Measurements from ENCODE around the gene MRPL21. TPM values are rescaled to one million over a fixed set of nuclear protein-coding genes. Genes with fewer than 3 reads are reported as not detected.
A peak's percentile ranks its signal among the peaks of the same experiment; 100 is the strongest.

MRPL21 gene
- total and polyA plus RNA-seq, 3 experiments from 2014 or later, result 96.3 to 104 (median 101) TPM

- H3K27ac Mint-ChIP-seq, result no peak overlapping the region
- no peaks in the 10 kb centered on the region for H3K9me3 Mint-ChIP-seq
- CTCF ChIA-PET, result no interaction called here
- peaks cover 8 to 85% (median 16%) of the 10 kb centered on the region in 3 donors for H3K36me3 Mint-ChIP-seq
- POLR2A ChIA-PET, result no interaction called here
- Histone ChIP-seq H3K27ac (ENCODE audit: low read depth, low read length) (no peak overlapping the region), H3K9me3 (ENCODE audit: low read length) (no peaks in the 10 kb centered on the region), H3K27me3 (ENCODE audit: insufficient read depth, low read length, poor library complexity, severe bottlenecking) (no peaks in the 10 kb centered on the region), H3K4me3 (ENCODE audit: low read length) (no peak overlapping the region), H3K4me1 (ENCODE audit: insufficient read depth, low read length) (no peaks in the 10 kb centered on the region), H3K36me3 (ENCODE audit: insufficient read depth, low read length) (peaks cover 30% of the 10 kb centered on the region)
- H3K4me3 Mint-ChIP-seq, result no peak overlapping the region
- no peak for DNase-seq
- H3K4me1 Mint-ChIP-seq, result no peaks in the 10 kb centered on the region
- H3K27me3 Mint-ChIP-seq, result no peaks in the 10 kb centered on the region
These were observed 29.4 kb upstream of the MRPL21 start for GRCh38 chr11:68932933-68933577.

GRCh38 chr11:68932358-68932757 is 28.7 kb upstream of the MRPL21 start:
- Mint-ChIP-seq H3K27ac (no peak overlapping the region), H3K4me1 (no peaks in the 10 kb centered on the region), H3K27me3 (no peaks in the 10 kb centered on the region), H3K9me3 (no peaks in the 10 kb centered on the region), H3K36me3 (peaks cover 14 to 85% (median 18%) of the 10 kb centered on the region in 3 donors), H3K4me3 (no peak overlapping the region)
- H3K4me3 ChIP-seq (ENCODE audit: low read length), result no peak overlapping the region
- H3K27me3 ChIP-seq (ENCODE audit: insufficient read depth, low read length, poor library complexity, severe bottlenecking), result no peaks in the 10 kb centered on the region
- H3K36me3 ChIP-seq (ENCODE audit: insufficient read depth, low read length), result peaks cover 34% of the 10 kb centered on the region
- POLR2A ChIA-PET, result no interaction called here
- no peak overlapping the region for H3K27ac ChIP-seq (ENCODE audit: low read depth, low read length)
- H3K9me3 ChIP-seq (ENCODE audit: low read length), result no peaks in the 10 kb centered on the region
- CTCF ChIA-PET, result no interaction called here
- no peaks in the 10 kb centered on the region for H3K4me1 ChIP-seq (ENCODE audit: insufficient read depth, low read length)
- no peak for DNase-seq

GRCh38 chr11:68931911-68932310 is 28.3 kb upstream of the MRPL21 start:
- Histone ChIP-seq H3K4me1 (ENCODE audit: insufficient read depth, low read length) (no peaks in the 10 kb centered on the region), H3K4me3 (ENCODE audit: low read length) (no peak overlapping the region), H3K9me3 (ENCODE audit: low read length) (no peaks in the 10 kb centered on the region), H3K27me3 (ENCODE audit: insufficient read depth, low read length, poor library complexity, severe bottlenecking) (no peaks in the 10 kb centered on the region), H3K27ac (ENCODE audit: low read depth, low read length) (no peak overlapping the region), H3K36me3 (ENCODE audit: insufficient read depth, low read length) (peaks cover 35% of the 10 kb centered on the region)
- Mint-ChIP-seq H3K4me1 (no peaks in the 10 kb centered on the region), H3K27ac (peak overlapping the region in 1 of 8 donors; percentile 89), H3K4me3 (no peak overlapping the region), H3K27me3 (no peaks in the 10 kb centered on the region), H3K9me3 (peaks cover 0 to 4% (median 2%) of the 10 kb centered on the region in 5 donors), H3K36me3 (peaks cover 18 to 85% (median 23%) of the 10 kb centered on the region in 3 donors)
- POLR2A ChIA-PET, result no interaction called here
- CTCF ChIA-PET, result no interaction called here
- no peak for DNase-seq

GRCh38 chr11:68930991-68931855 is 27.6 kb upstream of the MRPL21 start:
- H3K27ac Mint-ChIP-seq, result peak overlapping the region in 2 of 8 donors; percentile 36 to 89
- H3K4me1 ChIP-seq (ENCODE audit: insufficient read depth, low read length), result no peaks in the 10 kb centered on the region
- no peak overlapping the region for H3K27ac ChIP-seq (ENCODE audit: low read depth, low read length)
- H3K4me3 Mint-ChIP-seq, result no peak overlapping the region
- H3K36me3 Mint-ChIP-seq, result peaks cover 23 to 85% (median 24%) of the 10 kb centered on the region in 3 donors
- H3K4me3 ChIP-seq (ENCODE audit: low read length), result no peak overlapping the region
- H3K36me3 ChIP-seq (ENCODE audit: insufficient read depth, low read length), result peaks cover 40% of the 10 kb centered on the region
- H3K4me1 Mint-ChIP-seq, result no peaks in the 10 kb centered on the region
- no peaks in the 10 kb centered on the region for H3K27me3 Mint-ChIP-seq
- H3K27me3 ChIP-seq (ENCODE audit: insufficient read depth, low read length, poor library complexity, severe bottlenecking), result no peaks in the 10 kb centered on the region
- H3K9me3 Mint-ChIP-seq, result peaks cover 0 to 8% (median 7%) of the 10 kb centered on the region in 5 donors
- CTCF ChIA-PET, result no interaction called here
- H3K9me3 ChIP-seq (ENCODE audit: low read length), result no peaks in the 10 kb centered on the region
- POLR2A ChIA-PET, result no interaction called here
- DNase-seq, result no peak

- Histone ChIP-seq H3K36me3 (ENCODE audit: insufficient read depth, low read length) (peaks cover 45% of the 10 kb centered on the region), H3K4me3 (ENCODE audit: low read length) (no peak overlapping the region), H3K27ac (ENCODE audit: low read depth, low read length) (no peak overlapping the region), H3K4me1 (ENCODE audit: insufficient read depth, low read length) (no peaks in the 10 kb centered on the region), H3K9me3 (ENCODE audit: low read length) (peaks cover 9% of the 10 kb centered on the region), H3K27me3 (ENCODE audit: insufficient read depth, low read length, poor library complexity, severe bottlenecking) (no peaks in the 10 kb centered on the region)
- Mint-ChIP-seq H3K4me3 (no peak overlapping the region), H3K27me3 (no peaks in the 10 kb centered on the region), H3K27ac (no peak overlapping the region), H3K4me1 (no peaks in the 10 kb centered on the region), H3K9me3 (peaks cover 6 to 20% (median 15%) of the 10 kb centered on the region in 5 donors), H3K36me3 (peaks cover 30 to 83% (median 34%) of the 10 kb centered on the region in 3 donors)
- ChIA-PET POLR2A (no interaction called here), CTCF (no interaction called here)
- no peak for DNase-seq
These were observed 26.3 kb upstream of the MRPL21 start for GRCh38 chr11:68929706-68930570.

- Mint-ChIP-seq H3K27ac (no peak overlapping the region), H3K4me1 (no peaks in the 10 kb centered on the region), H3K27me3 (no peaks in the 10 kb centered on the region), H3K9me3 (peaks cover 7 to 27% (median 18%) of the 10 kb centered on the region in 5 donors), H3K4me3 (no peak overlapping the region), H3K36me3 (peaks cover 38 to 85% (median 42%) of the 10 kb centered on the region in 3 donors)
- Histone ChIP-seq H3K4me3 (ENCODE audit: low read length) (no peak overlapping the region), H3K27ac (ENCODE audit: low read depth, low read length) (no peak overlapping the region), H3K9me3 (ENCODE audit: low read length) (peaks cover 16% of the 10 kb centered on the region), H3K36me3 (ENCODE audit: insufficient read depth, low read length) (peaks cover 53% of the 10 kb centered on the region), H3K27me3 (ENCODE audit: insufficient read depth, low read length, poor library complexity, severe bottlenecking) (no peaks in the 10 kb centered on the region), H3K4me1 (ENCODE audit: insufficient read depth, low read length) (no peaks in the 10 kb centered on the region)
- ChIA-PET CTCF (no interaction called here), POLR2A (no interaction called here)
- DNase-seq, result no peak
These were observed 25.5 kb upstream of the MRPL21 start for GRCh38 chr11:68929135-68929534.

GRCh38 chr11:68928136-68928880 is 24.7 kb upstream of the MRPL21 start:
- no peaks in the 10 kb centered on the region for H3K27me3 ChIP-seq (ENCODE audit: insufficient read depth, low read length, poor library complexity, severe bottlenecking)
- Mint-ChIP-seq H3K9me3 (peaks cover 7 to 27% (median 18%) of the 10 kb centered on the region in 5 donors), H3K27me3 (no peaks in the 10 kb centered on the region), H3K4me3 (no peak overlapping the region), H3K4me1 (no peaks in the 10 kb centered on the region), H3K36me3 (peaks cover 46 to 85% (median 49%) of the 10 kb centered on the region in 3 donors), H3K27ac (no peak overlapping the region)
- POLR2A ChIA-PET, result no interaction called here
- H3K4me1 ChIP-seq (ENCODE audit: insufficient read depth, low read length), result no peaks in the 10 kb centered on the region
- H3K4me3 ChIP-seq (ENCODE audit: low read length), result no peak overlapping the region
- CTCF ChIA-PET, result no interaction called here
- peaks cover 16% of the 10 kb centered on the region for H3K9me3 ChIP-seq (ENCODE audit: low read length)
- DNase-seq, result no peak
- H3K27ac ChIP-seq (ENCODE audit: low read depth, low read length), result no peak overlapping the region
- peaks cover 60% of the 10 kb centered on the region for H3K36me3 ChIP-seq (ENCODE audit: insufficient read depth, low read length)
